Prostate gland (tissue), 2 donors: ENCODE measurements around the gene ASB6. TPM values are rescaled to one million over a fixed set of nuclear protein-coding genes. Genes with fewer than 3 reads are reported as not detected.

Source experiments
- DNase-seq: peaks from one replicate; pipeline ENCODE4 v3.0.0-alpha.2; 2019; ENCODE audit warnings: low spot score
- H3K27ac ChIP-seq, 2 donors: fragments of 200-600 bp; sonication (generic); 2 replicates each; pipeline ENCODE4 v1.5.1; 2017 to 2019
- H3K27me3 ChIP-seq: fragments of 200-600 bp; sonication (generic); replicated peaks from 2 replicates; pipeline ENCODE4 v1.5.1; 2019; ENCODE audit not compliant: insufficient read depth
- H3K36me3 ChIP-seq, 2 donors: fragments of 200-600 bp; sonication (generic); 1 replicate in 1 of 2; 2 replicates in 1 of 2; pipeline versions ENCODE4 v1.5.1 to v1.8.1; 2017 to 2019
- H3K4me1 ChIP-seq: fragments of 200-600 bp; sonication (generic); replicated peaks from 2 replicates; pipeline ENCODE4 v1.5.1; 2019
- H3K4me3 ChIP-seq, 2 donors: fragments of 200-600 bp; sonication (generic); 2 replicates each; pipeline ENCODE4 v1.5.1; 2017 to 2019
- H3K9me3 ChIP-seq: fragments of 200-600 bp; sonication (generic); 2 replicates; pipeline ENCODE4 v1.5.1; 2017
- CTCF ChIP-seq, 4 experiments: fragments of 200-600 bp in 2 of 4; fragments of 450-650 bp in 2 of 4; sonication (generic) in 2 of 4; IDR thresholded peaks; 1 replicate in 3 of 4; 2 replicates in 1 of 4; pipeline ENCODE4 v1.5.1; 2016 to 2019; ENCODE audit warnings: antibody characterized with exemption in 4 of 4, mild to moderate bottlenecking in 2 of 4, moderate library complexity in 2 of 4
- POLR2A ChIP-seq: fragments of 450-650 bp; IDR thresholded peaks from one replicate; pipeline ENCODE4 v1.6.1; 2016; ENCODE audit warnings: antibody characterized with exemption, mild to moderate bottlenecking
- POLR2AphosphoS5 ChIP-seq: sonication (generic); formaldehyde crosslinking; IDR thresholded peaks from one replicate; pipeline ENCODE4 v1.6.1; 2017; ENCODE audit warnings: antibody characterized with exemption
- WGBS: methylation state at CpG from one replicate; pipeline ENCODE4 v1.1.5; 2018; 5-methylcytosine and 5-hydroxymethylcytosine counted together
- intact Hi-C: fragments of 100-400 bp; cut with DNase I; formaldehyde crosslinking; loops from one replicate; pipeline ENCODE4 v1.14.2; 2022
- total RNA-seq, 2 donors: library from RNA; depleted of rRNA; stranded (reverse); fragments of >200 nt; gene quantifications; one replicate each; pipeline ENCODE4 v1.1.0, GENCODE V29; 2016

Gene ASB6
- total RNA-seq, 2 donors from 2014 or later: 25.2 to 50.3 TPM

GRCh38 chr9:129601082-129601674, 40.8 kb downstream of the ASB6 start:
- H3K9me3 ChIP-seq: no peaks in the 10 kb centered on the region
- intact Hi-C loops: loop anchor here (10.0 kb wide), 1 partner anchor 216 kb away; no protein-coding TSS in a partner anchor
- no peak for DNase-seq
- TF ChIP-seq POLR2AphosphoS5 (no peak), POLR2A (no peak), CTCF (IDR thresholded peaks at IDR 0.05) (no peak)
- no peak overlapping the region for H3K4me3 ChIP-seq
- H3K27me3 ChIP-seq: no peaks in the 10 kb centered on the region
- H3K36me3 ChIP-seq: no peaks in the 10 kb centered on the region
- WGBS: 78% methylated on average over 9 of the region's 9 CpGs
- H3K4me1 ChIP-seq: peaks cover 9% of the 10 kb centered on the region
- H3K27ac ChIP-seq: peak overlapping the region in 1 of 2 donors; percentile 49

GRCh38 chr9:129598089-129598596, 43.8 kb downstream of the ASB6 start:
- peaks cover 9% of the 10 kb centered on the region for H3K4me1 ChIP-seq
- H3K9me3 ChIP-seq: no peaks in the 10 kb centered on the region
- peak overlapping the region in 1 of 2 donors; percentile 36 for H3K4me3 ChIP-seq
- 48% methylated on average over 14 of the region's 14 CpGs for WGBS
- intact Hi-C loops: loop anchor here (5.0 kb wide), 3 partner anchors 41 to 116 kb away; no protein-coding TSS in a partner anchor
- no peak for DNase-seq
- H3K36me3 ChIP-seq: no peaks in the 10 kb centered on the region
- no peaks in the 10 kb centered on the region for H3K27me3 ChIP-seq
- TF ChIP-seq CTCF (IDR thresholded peaks at IDR 0.05): no peak
- no peak for TF ChIP-seq POLR2AphosphoS5
- no peak for TF ChIP-seq POLR2A
- peak overlapping the region; percentile 80 to 93 for H3K27ac ChIP-seq

GRCh38 chr9:129597355-129598088, 44.4 kb downstream of the ASB6 start:
- H3K27me3 ChIP-seq: no peaks in the 10 kb centered on the region
- H3K4me1 ChIP-seq: peaks cover 9% of the 10 kb centered on the region
- 5% methylated on average over 32 of the region's 57 CpGs for WGBS
- TF ChIP-seq POLR2AphosphoS5 (no peak), POLR2A (peak; percentile 22), CTCF (IDR thresholded peaks at IDR 0.05) (peak in 1 of 4 experiments; percentile 17)
- peak overlapping the region; percentile 14 to 36 for H3K4me3 ChIP-seq
- H3K9me3 ChIP-seq: no peaks in the 10 kb centered on the region
- intact Hi-C loops: loop anchor here (5.0 kb wide), 3 partner anchors 40 to 115 kb away; no protein-coding TSS in a partner anchor
- peak; percentile 66 for DNase-seq
- peak overlapping the region; percentile 80 to 93 for H3K27ac ChIP-seq
- no peaks in the 10 kb centered on the region for H3K36me3 ChIP-seq

GRCh38 chr9:129596541-129597331, 45.2 kb downstream of the ASB6 start:
- intact Hi-C loops: loop anchor here (5.0 kb wide), 3 partner anchors 39 to 114 kb away; no protein-coding TSS in a partner anchor
- Histone ChIP-seq H3K27me3 (no peaks in the 10 kb centered on the region), H3K36me3 (no peaks in the 10 kb centered on the region), H3K4me3 (peak overlapping the region; percentile 14 to 36), H3K4me1 (peaks cover 9% of the 10 kb centered on the region), H3K27ac (peak overlapping the region; percentile 80 to 93), H3K9me3 (no peaks in the 10 kb centered on the region)
- 24% methylated on average over 32 of the region's 33 CpGs for WGBS
- TF ChIP-seq CTCF (IDR thresholded peaks at IDR 0.05) (no peak), POLR2A (peak; percentile 20), POLR2AphosphoS5 (no peak)
- peak; percentile 43 for DNase-seq
